LHCN-M2 (cell line): ENCODE data around the gene MCU. TPM values are rescaled to one million over a fixed set of nuclear protein-coding genes. Genes with fewer than 3 reads are reported as not detected.
"Not testable (repeated sequence)": the region's sequence is repeated elsewhere in the genome, so short reads cannot be mapped to it uniquely, and the experiment has no call there.

Experiments
- DNase-seq: peaks from one replicate; pipeline ENCODE4 v3.0.0-alpha.2; 2012; ENCODE audit warnings: low read depth
- total RNA-seq: library from RNA; depleted of rRNA; stranded (reverse); fragments of >200 nt; gene quantifications from 2 replicates; pipeline ENCODE4 v1.2.3, GENCODE V29; 2014

Gene MCU
- total RNA-seq, 1 experiment from 2014 or later: 37.1 TPM

DNA sequence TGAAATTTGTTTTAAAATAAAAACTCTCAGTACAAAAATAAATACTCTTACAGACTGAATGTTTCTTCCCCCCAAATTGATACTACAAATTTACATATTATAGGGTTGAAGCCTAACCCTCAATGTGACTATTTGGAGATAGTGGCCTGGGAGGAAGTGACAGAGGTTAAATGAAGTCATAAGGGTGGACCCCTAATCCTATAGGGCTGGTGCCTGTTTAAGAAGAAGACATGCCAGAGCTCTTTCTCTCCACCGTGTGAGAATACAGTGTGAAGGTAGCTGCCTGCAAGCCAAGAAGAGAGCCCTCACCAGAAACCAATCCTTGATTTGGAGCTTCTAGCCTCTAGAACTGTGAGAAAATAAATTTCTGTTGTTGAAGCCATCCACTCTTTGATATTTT, 67.6 kb downstream of the MCU start:
- DNase-seq: no peak

DNA sequence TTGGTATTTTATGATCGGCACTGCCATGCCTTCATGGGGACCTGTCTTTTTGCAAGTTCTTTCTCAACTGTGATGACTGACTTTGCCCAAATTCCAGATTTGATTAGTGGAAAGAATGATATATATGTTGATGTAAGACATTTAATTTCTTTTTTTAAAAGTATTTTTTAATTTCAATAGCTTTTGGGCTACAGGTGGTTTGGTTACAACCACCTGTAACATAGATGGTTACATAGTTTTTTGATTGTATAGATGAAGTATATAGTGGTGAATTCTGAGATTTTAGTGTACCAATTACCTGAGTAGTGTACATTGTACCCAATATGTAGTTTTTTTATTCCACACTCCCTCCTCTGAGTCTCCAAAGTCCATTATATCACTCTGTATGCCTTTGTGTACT, 69.6 kb downstream of the MCU start:
- no peak for DNase-seq

- no peak for DNase-seq
Observed at GRCh38 chr10:72762042-72762441, 70.1 kb downstream of the MCU start.

DNA sequence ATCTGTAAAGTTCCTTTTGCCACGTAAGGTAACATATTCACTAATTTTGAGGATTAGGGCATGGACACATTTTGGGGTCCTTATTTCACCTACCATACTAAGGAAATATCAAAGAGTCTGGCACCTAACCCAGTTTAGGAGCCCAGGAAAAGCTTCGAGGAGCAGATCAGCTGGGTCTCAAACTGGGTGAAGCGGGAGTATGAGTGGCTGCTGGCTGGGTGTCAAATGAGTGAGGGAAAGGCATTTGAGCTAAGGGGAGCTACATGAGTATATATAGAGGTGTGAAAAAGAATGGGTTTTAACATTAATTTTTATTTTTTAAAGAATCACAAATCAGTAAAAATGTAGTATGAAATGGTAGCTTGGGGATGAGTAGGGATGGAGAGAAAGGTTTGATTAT, 71.3 kb downstream of the MCU start:
- DNase-seq: no peak

GRCh38 chr10:72764151-72764550, 72.2 kb downstream of the MCU start:
- DNase-seq: peak; percentile 69

DNA sequence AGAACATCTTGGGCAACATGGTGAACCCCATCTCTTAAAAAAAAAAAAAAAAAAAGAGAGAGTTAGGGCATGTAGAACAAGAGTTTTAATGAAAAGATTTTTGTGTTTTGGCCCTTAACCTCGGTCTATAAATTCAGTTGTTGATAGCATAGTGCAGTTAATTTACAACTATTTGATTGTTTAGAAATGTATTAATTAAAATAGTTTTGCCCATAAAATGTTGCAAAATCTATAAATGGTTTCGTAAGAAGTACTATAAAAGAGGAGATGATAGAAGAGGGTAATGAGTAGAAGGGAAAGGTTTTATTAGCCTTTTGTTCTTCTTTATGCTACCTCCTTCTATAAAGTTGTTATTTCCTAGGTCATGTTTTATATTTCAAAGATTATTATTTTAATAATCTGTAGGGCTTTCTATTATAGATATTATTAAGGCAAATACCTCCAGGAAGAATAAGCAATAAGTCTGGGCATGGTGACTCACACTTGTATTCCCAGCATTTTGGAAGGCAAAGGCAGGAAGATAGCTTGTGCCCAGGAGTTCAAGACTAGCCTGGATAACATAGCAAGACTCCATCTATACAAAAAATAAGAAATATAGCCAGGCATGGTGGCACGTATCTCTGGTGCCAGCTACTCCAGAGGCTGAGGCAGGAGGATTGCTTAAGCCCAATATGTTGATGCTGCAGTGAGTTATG, 73.3 kb downstream of the MCU start:
- DNase-seq: no peak

DNA sequence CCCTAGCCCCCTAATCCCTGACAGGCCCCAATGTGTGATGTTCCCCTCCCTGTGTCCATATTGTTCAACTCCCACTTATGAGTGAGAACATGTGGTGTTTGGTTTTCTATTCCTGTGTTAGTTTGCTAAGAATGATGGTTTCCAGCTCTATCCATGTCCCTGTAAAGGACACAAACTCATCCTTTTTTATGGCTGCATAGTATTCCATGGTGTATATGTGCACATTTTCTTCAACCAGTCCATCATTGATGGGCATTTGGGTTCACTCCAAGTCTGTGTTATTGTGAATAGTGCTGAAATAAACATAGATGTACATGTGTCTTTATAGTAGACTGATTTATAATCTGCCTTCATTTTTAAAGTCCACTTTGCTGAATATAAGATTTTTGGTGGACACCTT, 79.3 kb downstream of the MCU start:
- DNase-seq: not testable (repeated sequence)

DNA sequence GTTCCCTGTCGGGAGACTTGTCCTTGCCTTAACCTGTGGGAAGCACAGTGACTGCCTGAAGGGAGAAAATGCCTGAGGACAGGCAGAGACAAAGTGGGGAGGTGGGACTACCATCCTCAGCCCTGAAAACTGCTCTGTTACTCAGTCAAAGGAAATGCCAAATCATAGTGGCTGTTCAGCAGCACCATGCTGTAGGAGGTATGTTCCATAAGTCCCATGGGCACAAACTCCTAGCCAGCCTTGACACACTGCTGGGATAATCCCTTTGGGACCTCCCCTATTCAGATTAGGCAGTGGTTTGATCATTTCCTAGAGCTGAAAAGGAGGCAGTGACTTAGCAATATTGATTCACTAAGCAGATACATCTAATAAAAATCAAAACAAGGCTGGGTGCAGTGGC, 80.1 kb downstream of the MCU start:
- no peak for DNase-seq

- no peak for DNase-seq
Observed at GRCh38 chr10:72779874-72780273, 87.9 kb downstream of the MCU start.

DNA sequence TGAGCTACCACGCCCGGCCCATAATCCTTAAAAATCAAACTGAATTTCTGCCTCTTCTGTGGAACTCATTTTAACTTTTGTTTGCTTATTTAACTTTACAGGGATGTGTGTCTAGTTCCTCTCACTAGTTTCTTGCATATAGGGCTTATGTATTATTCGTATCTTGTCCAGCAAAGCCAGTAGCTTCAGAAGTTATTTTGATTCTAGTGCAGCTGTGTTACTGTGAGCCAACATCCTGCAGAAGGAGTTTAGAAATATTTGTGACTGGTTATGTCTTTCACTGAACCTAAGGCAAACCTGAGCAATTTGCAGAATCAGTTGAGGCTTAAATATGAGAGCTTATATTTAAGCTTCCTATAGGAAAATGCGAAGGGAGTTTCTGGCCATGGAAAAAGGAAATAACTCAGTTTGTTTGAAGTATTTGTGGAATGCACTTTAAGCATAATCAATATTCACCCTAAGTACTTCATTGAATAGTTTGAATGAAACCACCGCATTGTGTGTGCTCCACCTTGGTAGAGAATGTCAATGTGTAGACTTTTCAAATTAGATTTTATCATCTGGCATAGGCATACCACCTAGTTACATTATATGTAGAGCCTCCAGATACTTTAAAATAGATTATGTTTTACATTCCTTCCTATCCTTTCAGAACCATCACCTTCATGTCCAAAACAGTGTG, 90.8 kb downstream of the MCU start:
- no peak for DNase-seq

- no peak for DNase-seq
Observed at GRCh38 chr10:72783410-72783833, 91.5 kb downstream of the MCU start.

GRCh38 chr10:72784551-72785351, 92.8 kb downstream of the MCU start:
- DNase-seq: peak; percentile 85

GRCh38 chr10:72785409-72785808, 93.5 kb downstream of the MCU start:
- no peak for DNase-seq

DNA sequence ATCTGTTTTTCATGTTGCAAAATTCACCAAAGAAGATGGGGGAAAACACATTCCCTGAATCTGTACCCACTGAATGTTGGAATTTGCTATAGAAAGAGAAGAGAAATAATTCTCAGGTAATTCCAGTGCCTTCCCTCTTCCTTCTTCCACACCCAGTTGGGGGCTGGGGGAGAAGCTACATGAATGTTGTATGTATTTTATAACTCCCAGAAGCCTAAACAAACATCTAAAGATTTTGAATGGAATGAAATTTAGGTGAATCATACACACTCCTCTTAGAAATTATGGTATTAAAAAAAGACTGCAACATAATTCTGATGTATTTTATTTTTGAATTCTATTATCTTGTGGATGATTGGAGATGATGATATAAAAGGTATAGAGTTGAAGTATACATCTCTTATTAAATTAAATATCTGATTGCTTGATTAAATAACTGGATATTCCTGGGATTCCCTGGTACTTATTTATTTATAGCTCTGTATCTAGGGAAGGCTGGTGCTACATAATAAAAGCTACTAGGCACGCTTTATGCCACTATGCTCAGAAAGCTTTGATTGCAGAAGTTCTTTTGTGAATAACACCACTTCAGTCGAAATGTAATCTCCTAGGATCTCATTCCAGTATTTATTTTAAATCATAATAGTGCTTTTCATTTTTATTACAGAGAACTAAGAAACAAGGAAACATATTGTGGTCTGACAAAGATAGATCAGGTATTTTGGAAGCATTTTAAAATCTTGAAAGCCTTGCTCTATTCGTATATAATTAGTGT, 98.5 kb downstream of the MCU start:
- DNase-seq: no peak

DNA sequence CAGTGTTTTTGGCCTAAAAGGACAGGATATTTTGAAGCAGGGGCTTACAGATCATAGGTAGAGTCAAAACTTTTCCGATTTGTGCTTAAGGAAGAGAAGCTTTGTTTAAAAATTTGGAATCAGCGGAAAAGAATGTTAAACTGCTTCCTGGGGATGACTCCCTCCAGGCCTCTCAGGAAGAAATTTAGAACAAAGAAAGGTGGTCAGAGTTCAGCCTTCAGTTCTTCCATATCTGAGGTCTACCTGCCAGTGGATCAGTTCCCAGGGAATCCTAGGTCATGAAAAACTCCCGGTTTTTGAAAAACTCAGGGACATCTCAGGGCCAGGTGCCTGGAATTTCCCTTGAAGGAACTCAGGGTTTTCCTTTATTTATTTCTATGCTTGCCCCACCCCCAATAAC, 100.3 kb downstream of the MCU start:
- no peak for DNase-seq

DNA sequence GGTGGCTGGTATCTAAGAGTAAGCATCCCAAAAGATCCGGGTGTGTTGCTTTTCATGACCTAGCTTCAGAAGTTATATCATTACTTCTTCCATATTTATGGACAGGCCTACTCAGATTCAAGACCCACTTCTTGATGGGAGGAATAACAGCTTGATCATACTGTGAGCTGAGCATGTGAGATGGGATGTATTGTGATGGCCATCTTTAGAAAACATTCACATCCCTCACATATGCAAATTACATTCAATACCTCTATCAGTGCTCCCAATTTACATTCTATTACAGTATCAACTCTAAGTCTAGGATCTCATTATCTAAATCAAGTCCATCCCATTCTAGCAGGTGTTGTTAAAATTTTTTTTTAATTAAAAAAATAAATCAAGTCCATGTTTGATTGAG, 101.8 kb downstream of the MCU start:
- DNase-seq: no peak

GRCh38 chr10:72794260-72794659, 102.3 kb downstream of the MCU start:
- peak; percentile 19 for DNase-seq

- DNase-seq: peak; percentile 26
Observed at GRCh38 chr10:72796042-72796441, 104.1 kb downstream of the MCU start.

DNA sequence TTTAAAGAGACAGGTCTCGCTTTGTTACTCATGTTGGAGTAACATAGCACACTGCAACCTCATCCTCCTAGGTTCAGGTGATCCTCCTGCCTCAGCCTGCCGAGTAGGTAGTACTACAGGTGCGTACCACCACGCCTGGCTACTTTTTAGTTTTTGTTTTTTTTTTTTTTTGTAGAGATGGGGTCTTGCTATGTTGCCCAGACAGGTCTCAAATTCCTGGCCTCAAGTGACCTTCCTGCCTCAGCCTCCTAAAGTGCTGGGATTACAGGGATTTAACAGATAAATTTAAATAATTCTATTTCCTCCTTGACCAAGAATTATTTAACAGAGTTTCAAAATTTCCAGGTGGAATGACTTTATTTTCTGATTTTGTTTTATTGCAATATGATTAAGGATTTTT, 104.6 kb downstream of the MCU start:
- no peak for DNase-seq

DNA sequence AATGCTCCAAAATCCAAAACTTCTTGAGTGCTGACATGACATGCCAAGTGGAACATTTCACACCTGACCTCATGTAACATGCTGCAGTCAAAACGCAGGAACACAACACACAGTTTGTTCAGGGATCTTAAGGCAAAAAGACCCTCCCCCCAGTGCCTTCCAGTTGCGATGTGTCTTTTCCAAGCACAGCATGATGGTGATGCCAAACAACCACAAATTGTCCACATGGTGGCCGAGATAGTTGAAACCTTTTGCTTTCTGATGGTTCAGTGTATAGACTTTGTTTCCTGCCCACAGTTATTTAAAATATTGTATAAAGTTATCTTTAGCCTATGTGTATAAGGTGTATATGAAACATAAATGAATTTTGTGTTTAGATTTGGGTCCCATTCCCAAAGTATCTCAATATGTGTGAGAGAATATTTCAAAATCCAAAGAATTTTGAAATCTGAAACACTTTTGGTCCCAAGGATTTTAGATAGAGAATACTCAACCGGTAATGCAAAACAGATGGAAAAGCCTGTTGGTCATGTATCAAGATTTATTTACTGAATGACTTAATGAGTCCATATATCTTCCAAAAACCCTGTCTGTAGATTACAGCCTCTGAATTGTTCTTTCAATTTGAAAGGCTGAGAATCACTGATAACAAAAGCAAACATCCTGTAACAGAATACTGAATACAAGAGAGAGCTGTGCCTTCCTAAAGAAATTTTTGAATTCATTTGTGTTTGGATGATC, 108.2 kb downstream of the MCU start:
- DNase-seq: no peak

- DNase-seq: no peak
Observed at GRCh38 chr10:72800741-72801092, 108.8 kb downstream of the MCU start.
